Stimulated activated CD8-positive, alpha-beta memory T cell treated with anti-CD3 and anti-CD28 coated beads, Interleukin-7, amount 100 ng/mL, for 1 hour (primary cell): ENCODE data around the gene C16orf89.
"Not testable (repeated sequence)": the region's sequence is repeated elsewhere in the genome, so short reads cannot be mapped to it uniquely, and the experiment has no call there.

Experiments
- DNase-seq, 2 donors: peaks; one replicate each; pipeline ENCODE4 v3.0.0-alpha.2; 2020; ENCODE audit warnings: low read depth in 2 of 2

C16orf89 gene, protein sequence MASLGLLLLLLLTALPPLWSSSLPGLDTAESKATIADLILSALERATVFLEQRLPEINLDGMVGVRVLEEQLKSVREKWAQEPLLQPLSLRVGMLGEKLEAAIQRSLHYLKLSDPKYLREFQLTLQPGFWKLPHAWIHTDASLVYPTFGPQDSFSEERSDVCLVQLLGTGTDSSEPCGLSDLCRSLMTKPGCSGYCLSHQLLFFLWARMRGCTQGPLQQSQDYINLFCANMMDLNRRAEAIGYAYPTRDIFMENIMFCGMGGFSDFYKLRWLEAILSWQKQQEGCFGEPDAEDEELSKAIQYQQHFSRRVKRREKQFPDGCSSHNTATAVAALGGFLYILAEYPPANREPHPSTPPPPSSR

DNA sequence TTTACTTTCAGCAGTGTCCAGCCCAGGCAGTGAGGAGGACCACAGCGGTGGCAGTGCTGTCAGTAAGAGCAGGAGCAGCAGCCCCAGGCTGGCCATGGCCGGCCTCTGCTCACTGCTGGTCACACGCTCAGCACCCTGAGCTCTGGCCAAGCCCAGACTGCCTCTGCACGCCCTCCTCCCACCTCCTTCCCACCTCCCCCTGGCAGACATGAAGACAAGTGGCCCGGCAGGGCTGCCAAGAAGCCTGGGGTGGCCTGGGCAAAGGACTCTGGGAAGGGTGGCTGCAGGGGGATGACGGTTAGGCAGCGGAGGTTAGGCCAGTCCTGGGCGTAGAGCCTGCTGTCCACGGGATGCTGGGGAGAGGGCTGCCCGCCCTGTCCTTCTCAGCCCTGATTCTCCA lies at the start of gene C16orf89:
TSS of gene C16orf89 (minus strand) at position 144 of the 400 bp plus-strand sequence. CDS start at position 96, 48 bp downstream.
- DNase-seq, result no peak

DNA sequence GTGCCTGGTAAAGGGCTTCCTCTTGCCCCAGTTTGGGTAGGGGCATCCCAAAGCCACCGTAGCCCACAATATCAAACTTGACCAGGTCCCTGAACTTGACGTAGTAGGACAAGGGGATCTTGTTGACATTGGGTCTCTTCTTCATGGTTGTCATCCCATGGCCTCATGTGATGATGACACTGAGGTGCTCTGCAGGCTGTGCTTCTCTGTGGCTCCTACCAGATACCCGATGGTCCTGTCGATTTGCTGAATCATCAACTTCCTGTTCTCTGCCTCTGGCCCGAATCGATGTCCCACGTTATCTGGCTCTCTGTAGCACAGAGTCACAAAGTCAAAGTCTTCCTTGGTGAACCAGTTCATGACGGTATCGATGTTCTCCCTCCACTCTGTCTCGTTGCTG lies 45.2 kb upstream of the C16orf89 start:
- DNase-seq, result not testable (repeated sequence)

DNA sequence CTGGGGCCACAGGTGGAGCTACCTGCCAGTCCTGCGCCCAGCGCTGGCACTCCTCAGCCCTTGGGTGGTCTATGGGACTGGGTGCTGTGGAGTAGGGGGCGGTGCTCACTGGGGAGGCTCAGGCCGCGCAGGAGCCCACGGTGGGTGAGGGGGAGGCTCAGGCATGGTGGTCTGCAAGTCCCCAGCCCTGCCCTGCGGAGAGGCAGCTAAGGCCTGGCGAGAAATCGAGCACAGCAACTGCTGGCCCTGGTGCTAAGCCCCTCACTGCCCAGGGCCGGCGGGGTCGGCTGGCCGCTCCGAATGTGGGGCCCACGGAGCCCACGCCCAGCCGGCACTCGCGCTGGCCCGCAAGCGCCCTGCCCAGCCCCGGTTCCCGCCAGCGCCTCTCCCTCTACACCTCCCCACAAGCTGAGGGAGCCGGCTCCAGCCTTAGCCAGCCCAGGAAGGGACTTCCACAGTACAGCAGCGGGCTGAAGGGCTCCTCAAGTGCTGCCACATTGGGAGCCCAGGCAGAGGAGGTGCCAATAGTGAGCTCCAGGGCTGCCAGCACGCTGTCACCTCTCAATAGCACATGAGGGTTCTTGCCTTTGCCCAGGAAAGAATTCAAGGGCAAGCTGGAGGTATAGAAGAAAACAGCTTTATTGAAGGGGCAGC lies 42.9 kb upstream of the C16orf89 start:
- no peak for DNase-seq

DNA sequence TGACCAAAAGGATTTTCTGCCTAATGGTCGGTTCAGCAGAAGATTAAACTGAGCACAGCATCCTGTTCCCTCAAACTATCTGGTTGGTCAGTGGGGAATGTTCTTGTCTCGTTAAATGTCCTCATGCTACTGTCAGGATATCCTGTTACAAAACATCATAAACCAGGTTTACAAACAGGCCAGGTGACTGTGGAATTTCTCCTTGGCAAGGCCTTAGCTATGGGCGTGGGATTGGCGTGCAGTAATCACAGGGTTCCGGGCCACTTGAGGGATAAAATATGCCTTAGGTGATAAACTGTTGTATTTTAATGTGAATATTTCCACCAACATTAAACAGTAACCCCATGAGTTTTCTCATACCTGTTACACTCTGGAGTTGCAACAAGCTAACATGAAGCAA lies 39.3 kb upstream of the C16orf89 start:
- not testable (repeated sequence) for DNase-seq

DNA sequence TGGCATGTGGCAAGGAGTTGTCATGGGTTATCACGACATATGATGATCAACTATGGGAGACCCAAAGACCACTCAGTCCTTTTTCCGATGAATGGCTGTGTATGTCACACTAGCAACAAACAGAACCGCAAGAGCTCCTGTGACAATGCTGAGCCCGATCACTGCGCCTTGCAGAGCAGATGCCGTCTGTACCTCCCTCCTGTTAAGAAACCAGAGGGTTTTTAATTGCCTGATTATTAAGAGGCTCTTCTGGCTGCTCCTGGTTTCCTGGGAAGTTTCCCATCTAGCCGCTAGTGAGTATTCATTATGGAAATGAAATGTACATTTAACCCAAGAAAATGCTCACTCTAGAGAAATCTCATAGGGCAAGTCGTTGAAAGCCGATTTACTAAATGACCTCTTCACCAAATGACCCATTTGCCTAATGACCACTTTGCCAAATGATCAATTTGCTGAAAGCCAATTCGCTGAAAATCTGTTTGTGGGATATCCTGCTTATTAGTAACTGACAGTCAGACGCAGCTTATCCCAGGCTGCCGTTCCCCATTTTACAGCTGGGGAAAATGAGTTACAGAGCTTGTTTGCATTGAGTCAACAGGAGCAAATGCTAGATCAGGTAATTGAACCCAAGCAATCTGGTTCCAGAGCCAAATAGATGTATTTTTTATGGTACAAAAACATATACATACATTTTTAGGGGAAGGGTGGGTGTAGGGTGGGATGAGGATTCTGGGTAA lies 37.7 kb upstream of the C16orf89 start:
- not testable (repeated sequence) for DNase-seq

DNA sequence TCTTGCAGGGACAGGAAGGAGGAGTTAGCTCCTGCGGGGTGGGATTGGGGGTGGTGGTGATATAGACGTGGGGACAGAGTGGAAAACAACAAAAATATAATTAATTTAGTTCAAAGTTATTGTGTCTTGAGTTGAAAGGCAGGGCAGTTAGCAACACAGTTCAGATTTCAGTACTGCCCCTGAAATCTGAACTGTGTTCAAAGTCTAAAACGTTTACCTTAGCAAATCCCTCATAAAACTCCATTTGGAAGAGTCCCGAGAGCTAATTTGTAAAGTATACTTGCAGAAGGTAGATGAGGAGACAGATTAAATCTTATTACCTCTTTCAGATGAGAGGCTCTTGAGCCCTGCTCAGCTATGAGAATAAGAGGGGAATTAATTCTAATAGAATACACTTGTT lies 33.4 kb upstream of the C16orf89 start:
- DNase-seq, result not testable (repeated sequence)

DNA sequence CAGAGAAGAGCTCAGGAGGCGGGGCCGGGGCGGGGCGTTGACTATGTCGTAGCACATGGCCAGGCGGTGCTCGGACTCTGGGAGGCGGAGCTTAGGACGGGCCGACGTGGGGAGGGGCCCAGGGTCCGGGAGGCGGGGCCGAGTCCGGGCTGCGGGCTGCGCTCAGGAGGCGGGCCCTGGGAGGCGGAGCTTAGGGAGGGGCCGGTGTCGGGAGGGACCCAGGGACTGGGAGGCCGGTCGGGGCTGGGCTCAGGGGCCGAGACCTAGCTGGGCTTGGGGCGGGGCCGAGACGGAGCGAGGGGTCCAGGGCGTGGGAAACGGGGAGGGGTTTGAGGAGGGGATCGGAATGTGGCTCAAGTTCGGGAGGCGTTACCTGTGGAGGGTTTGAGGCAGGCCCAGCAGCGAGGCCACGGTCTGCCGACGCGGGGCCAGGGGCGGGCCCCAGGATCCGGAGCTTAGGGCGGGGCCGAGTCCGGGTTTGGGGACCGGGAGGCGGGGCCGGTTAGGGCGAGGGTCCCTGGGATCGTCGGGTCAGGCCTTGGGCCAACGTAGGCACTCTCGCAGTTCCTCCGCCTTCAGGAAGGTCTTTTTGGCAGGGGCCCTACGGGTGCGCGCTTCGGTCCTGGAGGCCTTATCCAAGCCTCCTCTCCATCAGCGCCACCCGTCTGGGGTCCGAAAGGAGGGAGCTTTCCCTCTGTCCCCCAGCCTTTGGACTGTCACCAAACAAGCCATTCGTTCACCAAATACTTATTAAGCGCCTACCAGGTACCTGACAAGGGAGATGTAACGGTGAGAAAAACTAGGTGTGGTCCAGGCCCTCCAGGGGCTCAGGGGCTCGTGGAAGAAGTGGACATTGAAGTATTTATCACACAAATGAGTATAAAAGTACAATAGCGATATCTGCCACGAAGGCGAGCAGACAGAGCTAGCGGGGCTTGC lies 32.7 kb upstream of the C16orf89 start:
- peak; percentile 92 for DNase-seq

DNA sequence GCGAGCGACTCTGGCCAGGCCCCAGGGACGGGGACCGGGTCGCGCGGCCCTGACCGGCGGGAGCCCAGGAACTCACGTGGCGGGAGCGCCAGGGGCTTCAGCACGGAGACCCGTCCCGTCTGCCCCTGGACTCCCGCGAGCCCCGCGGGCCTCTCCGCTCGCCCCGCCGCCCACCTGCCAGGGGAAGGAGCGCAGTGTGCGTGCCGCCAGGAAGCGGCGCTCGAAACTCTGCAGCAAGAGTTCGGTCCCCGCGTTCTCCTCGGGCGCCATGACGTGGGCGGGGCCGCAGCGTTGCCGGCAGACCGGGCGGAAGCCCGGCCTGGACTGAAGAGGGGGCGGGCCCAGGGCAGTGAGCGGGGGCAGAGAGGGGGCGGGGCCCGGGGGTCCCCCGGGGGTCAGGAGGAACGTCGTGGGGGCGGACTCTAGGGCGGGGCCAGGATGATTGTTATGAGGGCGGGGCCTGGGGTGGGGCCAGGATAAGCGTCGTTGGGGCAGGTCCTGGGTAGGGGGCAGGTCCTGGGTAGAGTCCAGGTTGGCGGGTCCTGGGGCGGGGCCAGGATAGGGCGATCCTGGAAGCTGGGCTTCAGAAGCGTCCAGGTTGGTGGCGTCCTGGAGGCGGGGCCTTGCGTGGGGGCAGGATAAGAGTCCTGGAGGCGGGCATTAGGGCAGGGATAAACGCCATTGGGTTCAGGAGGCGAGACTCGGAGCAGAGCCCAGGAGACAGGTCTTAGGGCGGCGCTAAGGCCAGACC lies 31.9 kb upstream of the C16orf89 start, which contains the start of gene EEF2KMT:
TSS of gene EEF2KMT (minus strand) at position 326 of the 751 bp plus-strand sequence. CDS start at position 270, 56 bp downstream.
- DNase-seq, result peak; percentile 75 to 78

DNA sequence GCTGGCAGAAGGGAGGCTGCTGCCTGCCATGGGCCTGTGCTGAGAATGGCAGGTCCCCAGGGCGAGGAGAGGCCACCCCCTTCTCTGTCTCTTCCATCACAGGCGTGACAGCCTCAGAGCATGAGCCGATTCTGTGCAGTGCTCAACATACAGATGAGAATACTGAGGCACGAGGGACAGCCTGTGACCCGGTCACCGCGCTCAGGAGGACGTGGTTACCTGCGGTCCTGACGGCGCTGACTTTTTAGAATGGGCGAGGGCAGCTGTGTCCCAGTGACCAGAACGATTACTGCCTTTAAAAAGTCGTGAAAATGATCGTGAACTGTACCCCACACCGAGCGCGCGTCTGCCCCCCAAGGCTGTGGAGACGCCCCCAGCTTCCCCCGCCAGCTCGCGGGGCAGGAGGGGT lies 31.3 kb upstream of the C16orf89 start:
- DNase-seq, result not testable (repeated sequence)

DNA sequence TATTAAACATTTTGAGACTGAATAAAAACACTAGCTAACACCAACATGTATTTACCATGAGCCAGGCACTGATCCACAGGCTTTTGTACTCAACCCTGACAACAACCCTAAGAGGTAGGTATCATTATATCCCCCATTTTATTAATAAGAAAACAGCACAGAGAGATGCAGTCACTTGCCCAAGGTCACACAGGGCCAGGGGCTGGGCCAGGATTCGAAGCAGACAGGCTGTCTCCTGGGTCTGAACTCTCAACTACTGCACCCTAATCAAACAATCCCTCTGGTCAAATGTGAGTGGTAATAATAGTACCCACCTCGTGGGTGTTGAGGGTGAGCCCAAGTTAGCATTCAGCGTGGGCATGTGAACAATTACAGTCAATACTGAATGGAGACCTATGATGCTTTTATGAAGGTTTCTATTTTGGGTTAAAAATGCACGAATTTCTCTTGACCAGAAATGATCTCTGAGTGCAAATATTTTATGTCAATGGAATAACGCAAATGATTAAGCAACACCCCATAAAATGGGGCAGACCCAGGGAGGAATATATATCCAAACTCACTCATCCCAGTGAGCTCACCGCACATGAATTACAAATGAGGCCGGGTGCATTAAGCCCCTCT lies 30.8 kb upstream of the C16orf89 start:
- DNase-seq, result not testable (repeated sequence)

DNA sequence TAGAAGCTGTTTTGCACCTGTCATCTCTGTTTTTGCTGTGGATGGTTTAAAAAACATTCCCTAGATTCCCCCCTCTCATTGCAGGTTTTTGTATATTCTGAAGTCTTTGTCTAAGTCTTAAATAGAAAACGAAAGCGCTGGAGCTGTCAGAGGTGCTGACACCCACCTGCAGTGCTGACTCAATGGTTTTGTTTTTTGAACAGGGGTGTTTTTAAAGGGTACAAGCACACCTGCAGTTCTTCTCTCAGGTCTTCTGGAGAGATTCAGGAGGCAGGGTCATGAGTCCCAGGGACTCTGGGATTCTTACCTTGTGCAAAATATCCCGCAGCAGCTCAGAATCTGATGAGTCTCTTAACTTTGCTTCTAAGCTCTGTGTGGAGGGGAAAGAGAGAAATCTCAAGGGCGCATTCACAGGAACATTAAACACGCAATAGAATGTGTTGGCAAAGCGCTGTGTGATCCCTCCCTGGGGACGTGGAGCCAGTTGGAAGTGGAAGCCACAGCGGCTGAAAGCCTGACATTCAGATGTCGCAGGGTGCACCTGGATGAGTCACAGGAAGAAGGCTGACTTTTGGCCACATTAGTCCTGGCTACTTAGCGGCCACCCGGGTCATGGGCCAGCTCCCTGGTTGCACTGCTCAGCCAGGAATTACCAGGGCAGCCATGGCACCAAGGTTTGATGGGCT lies 29.5 kb upstream of the C16orf89 start:
- not testable (repeated sequence) for DNase-seq

DNA sequence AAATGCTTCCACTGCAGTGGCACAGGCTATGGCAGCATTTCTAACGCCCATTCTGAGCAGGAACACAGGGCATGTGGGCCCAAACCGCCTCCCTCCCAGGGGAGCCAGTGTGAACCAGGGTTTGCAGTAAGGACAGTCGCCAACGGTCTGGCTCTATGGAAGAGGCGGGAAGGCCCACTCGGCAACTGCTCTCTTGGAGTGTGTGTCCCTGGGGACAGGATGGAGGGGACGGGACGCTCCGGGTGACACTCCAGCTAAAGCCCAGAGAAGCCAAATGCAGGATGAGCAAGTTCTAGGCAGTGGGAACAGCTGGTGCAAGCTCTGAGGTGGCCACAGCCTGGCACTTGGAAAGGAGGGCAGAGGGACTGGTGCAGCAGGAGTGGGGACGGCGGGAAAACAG lies 28.0 kb upstream of the C16orf89 start:
- DNase-seq, result not testable (repeated sequence)

DNA sequence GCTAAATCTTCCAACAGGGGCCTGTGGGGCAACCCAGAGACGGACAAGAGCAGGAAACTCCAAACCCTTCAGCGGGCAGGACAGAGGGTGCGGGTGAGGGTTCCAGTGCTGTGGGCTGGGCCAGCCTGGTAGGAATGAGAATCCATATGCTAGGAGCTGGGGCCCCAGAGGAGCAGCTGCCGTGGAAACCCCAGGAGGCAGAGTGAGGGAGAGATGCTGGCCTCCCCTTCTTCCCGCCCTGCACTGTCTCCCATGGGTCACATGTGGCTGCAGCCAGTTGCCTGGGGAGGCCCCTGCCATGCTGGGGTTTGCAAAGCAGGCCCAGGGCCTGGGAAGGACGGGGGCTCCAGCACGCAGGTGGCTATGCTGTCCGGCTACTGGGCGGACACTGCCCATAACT lies 27.3 kb upstream of the C16orf89 start:
- DNase-seq, result not testable (repeated sequence)

DNA sequence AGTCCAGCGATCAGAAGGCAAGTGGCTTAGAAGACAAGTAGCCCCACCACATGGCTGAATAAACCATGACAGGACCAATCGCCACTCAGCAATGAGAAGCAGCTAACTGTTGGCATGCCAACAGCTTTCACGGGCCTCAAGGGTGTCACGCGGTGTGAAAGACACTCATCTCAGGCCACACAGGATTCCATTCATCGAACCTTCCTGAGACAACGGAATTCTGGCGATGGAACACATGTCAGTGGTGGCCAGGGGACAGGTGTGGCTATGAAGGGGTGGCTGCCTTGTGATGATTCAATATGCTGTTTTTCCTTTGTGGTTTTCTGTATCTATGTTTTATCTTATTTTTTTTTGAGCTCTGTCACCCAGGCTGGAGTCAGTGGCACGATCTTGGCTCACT lies 24.8 kb upstream of the C16orf89 start:
- DNase-seq, result not testable (repeated sequence)

DNA sequence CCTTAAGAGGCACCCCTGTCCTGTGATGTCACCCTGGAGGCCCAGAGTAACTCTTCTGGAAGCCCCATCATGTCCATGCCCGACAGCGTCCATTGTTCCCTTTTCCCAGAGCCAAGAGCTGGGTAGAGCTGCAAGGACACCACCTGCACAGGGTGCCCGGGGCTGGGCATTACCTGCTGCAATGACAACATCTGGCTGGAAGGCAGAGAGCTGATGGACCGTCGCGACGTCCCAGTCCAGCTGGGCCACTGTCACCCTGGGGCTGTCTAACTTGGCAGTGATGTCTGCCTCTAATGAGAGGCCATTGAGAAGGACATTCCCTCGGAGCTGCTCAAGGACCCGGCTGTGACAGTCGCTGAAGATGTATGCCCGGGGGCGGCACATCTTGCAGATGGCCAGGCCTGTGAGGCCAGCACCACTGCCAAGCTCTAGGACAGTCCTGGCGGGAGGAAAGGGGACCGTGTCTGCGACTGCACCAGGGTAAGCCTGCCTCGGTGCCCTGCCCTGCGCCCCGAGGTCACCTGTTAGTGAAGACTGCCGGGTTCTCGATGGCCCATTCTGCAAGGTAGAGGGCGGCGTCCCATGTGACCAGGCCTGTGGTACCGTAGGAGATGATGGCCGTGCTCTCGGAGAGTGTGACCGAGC lies 24.3 kb upstream of the C16orf89 start:
- not testable (repeated sequence) for DNase-seq

DNA sequence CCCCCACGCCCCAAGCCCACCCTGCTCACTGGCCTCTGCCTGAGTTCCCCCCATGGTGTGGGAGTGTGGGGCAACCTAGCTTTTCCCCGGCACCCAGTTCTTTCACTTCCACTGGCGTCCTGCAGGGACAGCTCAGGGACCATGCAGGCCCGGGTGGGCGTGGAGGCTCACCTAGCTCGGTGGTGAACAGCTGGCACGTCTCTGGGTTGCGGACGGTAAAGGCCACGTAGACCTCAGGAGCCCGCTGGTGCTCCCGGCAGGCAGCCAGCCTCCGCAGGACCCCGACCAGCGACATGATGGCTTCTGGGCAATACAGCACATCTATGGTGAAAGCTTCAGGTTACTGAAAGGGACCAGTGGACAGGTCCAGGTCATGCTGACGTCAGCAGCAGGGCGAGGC lies 23.2 kb upstream of the C16orf89 start:
- not testable (repeated sequence) for DNase-seq

DNA sequence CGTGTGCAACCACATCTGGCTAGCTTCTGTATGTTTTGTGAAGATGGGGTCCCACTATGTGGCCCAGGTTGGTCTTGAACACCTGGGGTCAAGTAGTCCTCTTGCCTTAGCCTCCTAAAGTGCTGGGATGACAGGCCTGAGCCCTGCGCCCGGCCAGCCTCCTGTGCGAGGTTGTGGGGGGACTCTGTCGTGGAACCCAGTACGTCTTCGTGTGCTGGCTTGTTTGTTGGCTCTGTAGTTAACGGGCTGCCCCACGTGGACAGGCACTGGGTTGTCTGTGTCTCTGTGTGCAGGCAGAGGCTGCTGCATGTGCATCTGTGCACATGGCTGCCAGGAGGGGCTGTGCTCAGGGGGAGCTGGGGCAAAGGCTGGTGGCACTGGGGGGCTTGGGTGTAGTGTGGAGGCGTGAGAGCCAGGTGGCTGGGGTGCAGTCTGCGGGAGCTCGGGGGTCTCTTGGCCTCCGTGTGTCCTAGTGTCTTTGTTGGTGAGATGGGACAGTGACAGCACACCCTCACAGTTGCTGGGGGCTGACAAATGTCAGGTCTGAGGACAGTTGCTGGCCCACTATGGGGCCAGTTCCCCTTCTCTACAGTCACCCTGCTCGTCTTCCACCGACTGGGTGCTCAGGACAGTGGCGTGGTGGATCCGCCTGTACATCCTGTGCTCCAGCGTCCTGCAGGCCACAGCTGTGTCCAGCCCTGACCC lies 22.5 kb upstream of the C16orf89 start:
- DNase-seq, result not testable (repeated sequence)

DNA sequence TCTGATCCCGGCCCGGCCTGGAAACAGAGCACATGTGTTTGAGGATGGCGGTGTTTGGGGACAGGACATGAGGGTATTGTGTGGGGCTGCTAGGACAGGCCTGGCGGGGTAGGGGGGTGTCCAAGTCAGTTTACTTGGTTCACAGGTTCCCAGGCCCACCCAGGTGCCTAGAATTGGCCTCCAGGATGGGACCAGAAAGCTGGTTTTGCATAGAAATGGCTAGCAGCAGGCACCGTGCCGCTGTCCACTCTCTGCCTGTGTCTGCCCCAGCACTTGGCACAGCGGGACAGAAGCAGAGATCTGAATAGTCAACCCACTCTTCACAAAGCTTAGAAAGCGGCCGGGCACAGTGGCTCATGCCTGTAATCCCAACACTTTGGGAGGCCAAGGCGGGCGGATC lies 20.0 kb upstream of the C16orf89 start:
- DNase-seq, result not testable (repeated sequence)
